ENCODE results near the gene MIPEP.
A peak's percentile ranks its signal among the peaks of the same experiment; 100 is the strongest.
"Not testable (repeated sequence)": the region's sequence is repeated elsewhere in the genome, so short reads cannot be mapped to it uniquely, and the experiment has no call there.

Gene MIPEP

DNA sequence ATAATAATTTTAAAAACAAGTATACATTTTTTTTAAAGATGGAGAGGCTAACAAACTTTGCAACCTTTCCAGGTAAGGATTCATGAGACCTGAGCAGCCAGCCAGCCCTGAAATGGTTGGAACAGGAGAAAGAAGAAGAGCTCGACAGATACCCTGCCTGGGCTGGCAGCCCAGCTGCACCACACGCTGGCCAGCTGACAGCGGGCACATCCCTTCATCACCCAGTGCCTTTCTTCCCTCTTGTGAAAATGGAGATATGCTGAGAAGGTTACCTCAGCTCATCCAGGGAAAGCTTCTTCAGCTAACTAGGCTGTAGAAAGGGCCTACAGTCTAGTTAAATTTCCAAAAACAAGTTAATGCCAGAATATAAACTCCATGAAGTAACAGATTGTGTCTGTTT, 4.8 kb downstream of the MIPEP start:
- DNase-seq; H3K4ac ChIP-seq (ENCODE audit: low read depth, low read length); H4K8ac ChIP-seq (ENCODE audit: low read depth, low read length); H3K79me2 ChIP-seq (ENCODE audit: control insufficient read depth, insufficient read depth, low read length); H3K36me3 ChIP-seq (ENCODE audit: control insufficient read depth, insufficient read depth, low read length); H3K4me3 ChIP-seq (ENCODE audit: low read length); H4K5ac ChIP-seq (ENCODE audit: low read length); H3K27ac ChIP-seq (ENCODE audit: low read depth, low read length); H2BK15ac ChIP-seq (replicated peaks; ENCODE audit: low read depth); H3K18ac ChIP-seq (ENCODE audit: low read length); H3K56ac ChIP-seq (ENCODE audit: low read length); H3K9ac ChIP-seq (ENCODE audit: low read length); H3K79me1 ChIP-seq (ENCODE audit: low read length); H3K23ac ChIP-seq (ENCODE audit: low read length); H3K4me1 ChIP-seq (ENCODE audit: control insufficient read depth, low read depth, low read length); H3K27me3 ChIP-seq (ENCODE audit: insufficient read depth, low read length, poor library complexity); H3K4me2 ChIP-seq (ENCODE audit: low read length); H2BK120ac ChIP-seq (ENCODE audit: low read depth, low read length); H2AK5ac ChIP-seq (ENCODE audit: low read length); H2BK5ac ChIP-seq (ENCODE audit: low read length): not testable (repeated sequence)
- WGBS (ENCODE audit: extremely low coverage, insufficient coverage, low lambda C conversion rate): no CpG with 5 or more reads among the region's 3 CpGs

DNA sequence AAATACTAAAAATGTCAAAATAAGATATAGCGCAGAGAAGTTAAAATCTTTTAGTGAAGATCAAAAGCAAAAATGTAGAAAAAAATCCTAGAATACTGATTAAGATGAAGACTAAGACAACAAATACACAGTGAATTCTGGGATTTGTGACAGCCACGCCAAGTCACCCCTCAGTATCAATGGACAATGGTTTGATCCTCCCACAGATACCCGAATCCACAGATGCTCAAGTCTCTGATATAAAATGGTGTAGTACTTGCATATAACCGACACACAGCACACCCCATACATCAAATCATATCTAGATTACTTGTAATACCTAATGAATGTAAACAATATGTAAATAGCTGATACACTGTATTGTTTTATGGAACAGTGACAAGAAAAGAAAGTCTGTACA, 5.9 kb downstream of the MIPEP start:
- no peak overlapping the region for H3K23ac ChIP-seq (ENCODE audit: low read length)
- no peak overlapping the region for H3K27ac ChIP-seq (ENCODE audit: low read depth, low read length)
- no peak overlapping the region for H3K18ac ChIP-seq (ENCODE audit: low read length)
- no peak overlapping the region for H2AK5ac ChIP-seq (ENCODE audit: low read length)
- no peak overlapping the region for H2BK15ac ChIP-seq (replicated peaks; ENCODE audit: low read depth)
- no peak overlapping the region for H3K56ac ChIP-seq (ENCODE audit: low read length)
- no peak overlapping the region for H2BK5ac ChIP-seq (ENCODE audit: low read length)
- no peak for DNase-seq
- H4K5ac ChIP-seq (ENCODE audit: low read length): no peak overlapping the region
- no peak overlapping the region for H3K4ac ChIP-seq (ENCODE audit: low read depth, low read length)
- H2BK120ac ChIP-seq (ENCODE audit: low read depth, low read length): no peak overlapping the region
- no peaks in the 10 kb centered on the region for H3K79me1 ChIP-seq (ENCODE audit: low read length)
- no peak overlapping the region for H4K8ac ChIP-seq (ENCODE audit: low read depth, low read length)
- WGBS (ENCODE audit: extremely low coverage, insufficient coverage, low lambda C conversion rate): no CpG with 5 or more reads among the region's 4 CpGs
- H3K4me2 ChIP-seq (ENCODE audit: low read length): no peak overlapping the region
- no peaks in the 10 kb centered on the region for H3K79me2 ChIP-seq (ENCODE audit: control insufficient read depth, insufficient read depth, low read length)
- H3K36me3 ChIP-seq (ENCODE audit: control insufficient read depth, insufficient read depth, low read length): peaks cover 4% of the 10 kb centered on the region
- no peak overlapping the region for H3K4me3 ChIP-seq (ENCODE audit: low read length)
- H3K4me1 ChIP-seq (ENCODE audit: control insufficient read depth, low read depth, low read length): no peaks in the 10 kb centered on the region
- H3K27me3 ChIP-seq (ENCODE audit: insufficient read depth, low read length, poor library complexity): no peaks in the 10 kb centered on the region
- H3K9ac ChIP-seq (ENCODE audit: low read length): no peak overlapping the region

DNA sequence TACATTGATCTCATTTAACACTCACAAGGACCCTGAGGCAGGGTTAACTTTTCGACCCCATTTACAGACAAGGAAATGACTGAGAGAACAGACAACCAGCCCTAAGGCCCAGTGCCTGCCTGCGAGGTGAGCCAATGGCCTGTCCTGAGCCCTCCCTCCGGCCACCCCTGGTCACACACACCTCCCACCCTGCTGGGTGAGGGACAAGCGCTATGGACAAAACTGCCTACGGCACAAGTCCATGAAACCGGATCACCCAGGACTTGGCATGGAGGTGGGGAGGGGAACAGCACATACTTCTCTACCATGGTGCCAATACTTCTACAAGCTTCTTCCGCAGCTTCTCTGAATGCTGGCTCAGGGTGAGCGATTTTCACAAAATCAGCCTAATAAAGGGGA, 7.8 kb downstream of the MIPEP start:
- not testable (repeated sequence) for H3K23ac ChIP-seq (ENCODE audit: low read length); H4K8ac ChIP-seq (ENCODE audit: low read depth, low read length); H3K79me1 ChIP-seq (ENCODE audit: low read length); H3K27ac ChIP-seq (ENCODE audit: low read depth, low read length); H3K18ac ChIP-seq (ENCODE audit: low read length); H3K4me1 ChIP-seq (ENCODE audit: control insufficient read depth, low read depth, low read length); H3K79me2 ChIP-seq (ENCODE audit: control insufficient read depth, insufficient read depth, low read length); H3K27me3 ChIP-seq (ENCODE audit: insufficient read depth, low read length, poor library complexity); H3K9ac ChIP-seq (ENCODE audit: low read length); H3K4me2 ChIP-seq (ENCODE audit: low read length); H3K4ac ChIP-seq (ENCODE audit: low read depth, low read length); H4K5ac ChIP-seq (ENCODE audit: low read length); H2AK5ac ChIP-seq (ENCODE audit: low read length); H2BK15ac ChIP-seq (replicated peaks; ENCODE audit: low read depth); H2BK5ac ChIP-seq (ENCODE audit: low read length); H3K4me3 ChIP-seq (ENCODE audit: low read length); H3K56ac ChIP-seq (ENCODE audit: low read length); H2BK120ac ChIP-seq (ENCODE audit: low read depth, low read length); H3K36me3 ChIP-seq (ENCODE audit: control insufficient read depth, insufficient read depth, low read length)
- peak; percentile 41 for DNase-seq
- WGBS (ENCODE audit: extremely low coverage, insufficient coverage, low lambda C conversion rate): no CpG with 5 or more reads among the region's 8 CpGs

DNA sequence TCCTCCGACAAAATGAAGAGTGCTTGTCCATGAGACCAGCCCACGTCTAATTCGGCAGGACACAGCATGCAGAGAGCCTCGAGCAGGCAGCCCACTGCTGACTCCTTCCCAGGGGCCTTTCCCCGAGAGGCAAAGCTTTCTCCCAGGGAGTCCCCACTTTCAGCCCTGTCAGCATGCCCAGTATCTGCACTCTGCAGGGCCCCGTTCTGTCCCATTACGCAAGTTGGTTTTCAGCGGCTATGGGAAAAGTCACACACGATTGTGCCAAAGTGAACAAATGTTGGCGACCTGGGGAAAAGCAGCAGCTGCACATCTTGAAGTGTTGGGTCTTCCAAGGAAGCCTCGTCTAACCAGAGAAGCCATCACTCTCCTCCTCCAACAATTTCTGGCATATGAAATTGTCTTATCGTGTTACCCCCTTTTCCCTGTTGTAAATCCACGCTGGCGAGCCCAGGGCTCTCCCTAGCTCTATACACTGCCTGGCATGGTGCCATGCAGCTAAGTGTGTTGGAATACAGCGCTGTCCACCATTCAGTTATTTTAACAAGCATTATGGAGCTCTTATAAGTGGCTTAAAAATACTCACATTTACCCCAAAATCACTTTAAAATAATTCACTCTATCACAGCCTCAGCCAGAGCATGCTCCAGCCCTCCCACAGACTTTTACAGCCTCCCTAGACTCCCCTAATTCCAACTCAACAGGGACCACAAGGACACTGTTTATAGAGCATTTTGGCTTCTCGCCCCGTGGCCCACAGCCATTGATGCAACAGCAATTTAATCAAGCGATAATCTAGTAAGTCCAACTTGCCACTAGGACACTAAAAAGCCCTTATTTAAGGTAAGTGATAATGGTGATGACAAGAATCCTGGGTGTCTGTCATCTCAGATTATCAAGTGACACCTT, 8.5 kb downstream of the MIPEP start:
- not testable (repeated sequence) for H3K23ac ChIP-seq (ENCODE audit: low read length); DNase-seq; H3K27ac ChIP-seq (ENCODE audit: low read depth, low read length); H4K5ac ChIP-seq (ENCODE audit: low read length); H3K4me2 ChIP-seq (ENCODE audit: low read length); H3K56ac ChIP-seq (ENCODE audit: low read length); H3K79me1 ChIP-seq (ENCODE audit: low read length); H2BK15ac ChIP-seq (replicated peaks; ENCODE audit: low read depth); H3K27me3 ChIP-seq (ENCODE audit: insufficient read depth, low read length, poor library complexity); H3K4ac ChIP-seq (ENCODE audit: low read depth, low read length); H3K9ac ChIP-seq (ENCODE audit: low read length); H3K36me3 ChIP-seq (ENCODE audit: control insufficient read depth, insufficient read depth, low read length); H4K8ac ChIP-seq (ENCODE audit: low read depth, low read length); H3K79me2 ChIP-seq (ENCODE audit: control insufficient read depth, insufficient read depth, low read length); H3K4me3 ChIP-seq (ENCODE audit: low read length); H3K4me1 ChIP-seq (ENCODE audit: control insufficient read depth, low read depth, low read length); H2BK5ac ChIP-seq (ENCODE audit: low read length); H3K18ac ChIP-seq (ENCODE audit: low read length); H2BK120ac ChIP-seq (ENCODE audit: low read depth, low read length); H2AK5ac ChIP-seq (ENCODE audit: low read length)
- WGBS (ENCODE audit: extremely low coverage, insufficient coverage, low lambda C conversion rate): no CpG with 5 or more reads among the region's 18 CpGs

DNA sequence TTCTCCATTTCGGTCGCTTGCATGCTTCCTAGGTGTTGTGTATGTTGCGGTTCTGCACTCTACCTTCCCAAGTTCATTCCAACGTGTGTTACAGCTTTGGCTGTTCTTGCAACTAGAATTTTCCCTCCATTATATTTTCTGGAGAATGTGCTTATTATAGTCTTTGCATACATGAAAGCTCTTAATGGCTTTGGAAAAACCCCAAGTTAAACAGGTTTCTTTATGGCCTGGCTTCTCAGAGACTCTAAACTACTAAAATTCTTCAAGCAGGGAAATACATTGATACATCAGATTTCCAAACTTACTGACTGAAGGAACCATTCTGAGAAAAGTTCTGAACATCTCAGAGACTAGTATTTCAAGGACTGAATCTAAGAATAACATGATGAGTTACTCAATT, 11.9 kb downstream of the MIPEP start:
- H2BK5ac ChIP-seq (ENCODE audit: low read length): no peak overlapping the region
- no CpG with 5 or more reads among the region's 4 CpGs for WGBS (ENCODE audit: extremely low coverage, insufficient coverage, low lambda C conversion rate)

DNA sequence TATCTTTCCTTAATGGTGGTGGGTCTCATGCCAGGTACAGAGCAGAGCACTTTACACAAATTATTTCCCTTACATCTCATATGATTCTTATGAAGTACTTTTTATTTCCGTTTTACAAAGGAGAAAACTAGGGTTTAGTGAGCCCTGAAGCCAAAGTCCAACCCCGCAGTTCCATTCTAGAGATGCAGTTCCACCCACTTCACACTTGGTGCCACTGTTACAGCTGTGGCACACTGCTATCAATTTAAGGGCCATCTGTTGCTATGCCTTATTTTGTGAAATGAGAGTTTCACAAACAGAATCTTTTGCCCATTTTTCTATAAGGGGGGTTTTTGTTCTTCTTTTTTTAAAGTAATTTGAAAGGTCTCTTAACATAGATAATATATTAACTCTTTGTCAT, 12.9 kb downstream of the MIPEP start:
- no peak overlapping the region for H3K56ac ChIP-seq (ENCODE audit: low read length)

More for the DNA sequence above, 11.9 kb downstream of the MIPEP start:
- H3K4me3 ChIP-seq (ENCODE audit: low read length): no peak overlapping the region
- DNase-seq: no peak
- H3K27ac ChIP-seq (ENCODE audit: low read depth, low read length): no peak overlapping the region
- no peaks in the 10 kb centered on the region for H3K79me1 ChIP-seq (ENCODE audit: low read length)
- H3K56ac ChIP-seq (ENCODE audit: low read length): no peak overlapping the region
- H3K4me1 ChIP-seq (ENCODE audit: control insufficient read depth, low read depth, low read length): no peaks in the 10 kb centered on the region
- H3K9ac ChIP-seq (ENCODE audit: low read length): no peak overlapping the region
- H3K79me2 ChIP-seq (ENCODE audit: control insufficient read depth, insufficient read depth, low read length): no peaks in the 10 kb centered on the region
- no peak overlapping the region for H4K8ac ChIP-seq (ENCODE audit: low read depth, low read length)
- no peak overlapping the region for H3K4me2 ChIP-seq (ENCODE audit: low read length)
- H3K4ac ChIP-seq (ENCODE audit: low read depth, low read length): no peak overlapping the region
- no peak overlapping the region for H3K23ac ChIP-seq (ENCODE audit: low read length)
- no peak overlapping the region for H2AK5ac ChIP-seq (ENCODE audit: low read length)
- no peak overlapping the region for H2BK15ac ChIP-seq (replicated peaks; ENCODE audit: low read depth)
- no peak overlapping the region for H3K18ac ChIP-seq (ENCODE audit: low read length)
- H3K36me3 ChIP-seq (ENCODE audit: control insufficient read depth, insufficient read depth, low read length): no peaks in the 10 kb centered on the region
- H4K5ac ChIP-seq (ENCODE audit: low read length): no peak overlapping the region
- H2BK120ac ChIP-seq (ENCODE audit: low read depth, low read length): no peak overlapping the region
- no peaks in the 10 kb centered on the region for H3K27me3 ChIP-seq (ENCODE audit: insufficient read depth, low read length, poor library complexity)

More for the DNA sequence above, 12.9 kb downstream of the MIPEP start:
- Histone ChIP-seq H3K79me1 (ENCODE audit: low read length) (no peaks in the 10 kb centered on the region), H4K5ac (ENCODE audit: low read length) (no peak overlapping the region), H3K4ac (ENCODE audit: low read depth, low read length) (no peak overlapping the region), H2AK5ac (ENCODE audit: low read length) (no peak overlapping the region), H3K18ac (ENCODE audit: low read length) (no peak overlapping the region), H3K4me2 (ENCODE audit: low read length) (no peak overlapping the region), H3K36me3 (ENCODE audit: control insufficient read depth, insufficient read depth, low read length) (no peaks in the 10 kb centered on the region), H3K79me2 (ENCODE audit: control insufficient read depth, insufficient read depth, low read length) (no peaks in the 10 kb centered on the region), H4K8ac (ENCODE audit: low read depth, low read length) (no peak overlapping the region), H2BK15ac (replicated peaks; ENCODE audit: low read depth) (no peak overlapping the region), H3K27ac (ENCODE audit: low read depth, low read length) (no peak overlapping the region), H3K23ac (ENCODE audit: low read length) (no peak overlapping the region), H2BK120ac (ENCODE audit: low read depth, low read length) (no peak overlapping the region), H3K9ac (ENCODE audit: low read length) (no peak overlapping the region), H3K4me1 (ENCODE audit: control insufficient read depth, low read depth, low read length) (no peaks in the 10 kb centered on the region), H3K27me3 (ENCODE audit: insufficient read depth, low read length, poor library complexity) (no peaks in the 10 kb centered on the region), H2BK5ac (ENCODE audit: low read length) (no peak overlapping the region), H3K4me3 (ENCODE audit: low read length) (no peak overlapping the region)
- peak; percentile 23 for DNase-seq
- WGBS (ENCODE audit: extremely low coverage, insufficient coverage, low lambda C conversion rate): no CpG with 5 or more reads among the region's 2 CpGs
